SK-N-SH treated with all-trans-retinoic acid at 6 μM for 48 hours (cell line): ENCODE results near the gene FASN.

Experiments used
- ATAC-seq: fragments of 200-7000 bp; cut with Tn5 transposase; 3 replicates; pipeline ENCODE4 v1.9.1; 2020; ENCODE audit warnings: mild to moderate bottlenecking, moderate library complexity
- BACH2 ChIP-seq: fragments of 250-450 bp; sonication (Bioruptor Pico); IDR thresholded peaks from 2 replicates; pipeline ENCODE4 v1.9.0; 2021; ENCODE audit warnings: mild to moderate bottlenecking, borderline replicate concordance
- CREB5 ChIP-seq: fragments of 250-450 bp; sonication (Bioruptor Pico); IDR thresholded peaks from 2 replicates; pipeline ENCODE4 v1.5.1; 2020; ENCODE audit warnings: low read depth, mild to moderate bottlenecking, moderate library complexity
- CSDC2 ChIP-seq: fragments of 250-450 bp; sonication (Bioruptor Pico); IDR thresholded peaks from 2 replicates; pipeline ENCODE4 v1.5.0; 2020; ENCODE audit warnings: mild to moderate bottlenecking, moderate library complexity
- ESRRG ChIP-seq: fragments of 250-450 bp; sonication (Bioruptor Pico); IDR thresholded peaks from 2 replicates; pipeline ENCODE4 v1.6.1; 2021; ENCODE audit warnings: mild to moderate bottlenecking
- GLIS3 ChIP-seq: fragments of 250-450 bp; sonication (Bioruptor Pico); IDR thresholded peaks from 2 replicates; pipeline ENCODE4 v1.5.0; 2020; ENCODE audit warnings: mild to moderate bottlenecking, moderate library complexity
- ISL1 ChIP-seq: fragments of 250-450 bp; sonication (Bioruptor Pico); IDR thresholded peaks from 2 replicates; pipeline ENCODE4 v2.1.2; 2022; ENCODE audit warnings: mild to moderate bottlenecking, moderate library complexity
- OSR1 ChIP-seq: fragments of 250-450 bp; sonication (Bioruptor Pico); IDR thresholded peaks from 2 replicates; pipeline ENCODE4 v1.8.0; 2022; ENCODE audit warnings: moderate library complexity, mild to moderate bottlenecking, inconsistent platforms
- PPARA ChIP-seq: fragments of 250-450 bp; sonication (Bioruptor Pico); IDR thresholded peaks from 2 replicates; pipeline ENCODE4 v1.5.0; 2020; ENCODE audit warnings: mild to moderate bottlenecking, borderline replicate concordance
- RARB ChIP-seq: fragments of 250-450 bp; sonication (Bioruptor Pico); IDR thresholded peaks from 2 replicates; pipeline ENCODE4 v1.8.0; 2021; ENCODE audit warnings: mild to moderate bottlenecking, moderate library complexity
- SNAI2 ChIP-seq: fragments of 250-450 bp; sonication (Bioruptor Pico); IDR thresholded peaks from 2 replicates; pipeline ENCODE4 v1.5.0; 2020; ENCODE audit warnings: mild to moderate bottlenecking, moderate library complexity
- TCF4 ChIP-seq: fragments of 250-450 bp; sonication (Bioruptor Pico); IDR thresholded peaks from 2 replicates; pipeline ENCODE4 v1.8.0; 2021; ENCODE audit warnings: mild to moderate bottlenecking, moderate library complexity, borderline replicate concordance
- TOX ChIP-seq: fragments of 250-450 bp; sonication (Bioruptor Pico); IDR thresholded peaks from 2 replicates; pipeline ENCODE4 v1.8.0; 2021; ENCODE audit warnings: mild to moderate bottlenecking, moderate library complexity, borderline replicate concordance
- TSHZ2 ChIP-seq: fragments of 250-450 bp; sonication (Bioruptor Pico); IDR thresholded peaks from 2 replicates; pipeline ENCODE4 v1.5.0; 2020; ENCODE audit warnings: mild to moderate bottlenecking, moderate library complexity
- ZC3H10 ChIP-seq: fragments of 250-450 bp; sonication (Bioruptor Pico); IDR thresholded peaks from 2 replicates; pipeline ENCODE4 v1.5.1; 2021; ENCODE audit warnings: mild to moderate bottlenecking, moderate library complexity
- ZFP3 ChIP-seq: fragments of 250-450 bp; sonication (Bioruptor Pico); IDR thresholded peaks from 2 replicates; pipeline ENCODE4 v1.5.0; 2020; ENCODE audit warnings: mild to moderate bottlenecking, moderate library complexity
- ZFP30 ChIP-seq: fragments of 450-650 bp; formaldehyde crosslinking; IDR thresholded peaks from 2 replicates; pipeline ENCODE4 v1.5.0; 2022; ENCODE audit warnings: mild to moderate bottlenecking, moderate library complexity
- ZNF565 ChIP-seq: fragments of 450-650 bp; formaldehyde crosslinking; conservative IDR thresholded peaks from 2 replicates; pipeline ENCODE4 v1.5.0; 2020; ENCODE audit warnings: low read depth, mild to moderate bottlenecking, moderate library complexity
- ZNF70 ChIP-seq: fragments of 450-650 bp; formaldehyde crosslinking; IDR thresholded peaks from 2 replicates; pipeline ENCODE4 v1.5.0; 2020; ENCODE audit warnings: mild to moderate bottlenecking, moderate library complexity
- ZNF8 ChIP-seq: fragments of 450-650 bp; formaldehyde crosslinking; IDR thresholded peaks from 2 replicates; pipeline ENCODE4 v1.5.0; 2020; ENCODE audit warnings: mild to moderate bottlenecking, moderate library complexity
- TF ChIP-seq, protein P1 (sequence below): fragments of 250-450 bp; sonication (Bioruptor Pico); IDR thresholded peaks from 2 replicates; pipeline ENCODE4 v1.5.1; 2021; ENCODE audit warnings: mild to moderate bottlenecking, moderate library complexity
- TF ChIP-seq, protein P2 (sequence below): fragments of 250-450 bp; sonication (Bioruptor Pico); IDR thresholded peaks from 2 replicates; pipeline ENCODE4 v1.8.0; 2021; ENCODE audit warnings: low read depth, mild to moderate bottlenecking, moderate library complexity, borderline replicate concordance
- TF ChIP-seq, protein P3 (sequence below): fragments of 250-450 bp; sonication (Bioruptor Pico); IDR thresholded peaks from 2 replicates; pipeline ENCODE4 v1.8.0; 2020; ENCODE audit warnings: mild to moderate bottlenecking, moderate library complexity, borderline replicate concordance

FASN gene

DNA sequence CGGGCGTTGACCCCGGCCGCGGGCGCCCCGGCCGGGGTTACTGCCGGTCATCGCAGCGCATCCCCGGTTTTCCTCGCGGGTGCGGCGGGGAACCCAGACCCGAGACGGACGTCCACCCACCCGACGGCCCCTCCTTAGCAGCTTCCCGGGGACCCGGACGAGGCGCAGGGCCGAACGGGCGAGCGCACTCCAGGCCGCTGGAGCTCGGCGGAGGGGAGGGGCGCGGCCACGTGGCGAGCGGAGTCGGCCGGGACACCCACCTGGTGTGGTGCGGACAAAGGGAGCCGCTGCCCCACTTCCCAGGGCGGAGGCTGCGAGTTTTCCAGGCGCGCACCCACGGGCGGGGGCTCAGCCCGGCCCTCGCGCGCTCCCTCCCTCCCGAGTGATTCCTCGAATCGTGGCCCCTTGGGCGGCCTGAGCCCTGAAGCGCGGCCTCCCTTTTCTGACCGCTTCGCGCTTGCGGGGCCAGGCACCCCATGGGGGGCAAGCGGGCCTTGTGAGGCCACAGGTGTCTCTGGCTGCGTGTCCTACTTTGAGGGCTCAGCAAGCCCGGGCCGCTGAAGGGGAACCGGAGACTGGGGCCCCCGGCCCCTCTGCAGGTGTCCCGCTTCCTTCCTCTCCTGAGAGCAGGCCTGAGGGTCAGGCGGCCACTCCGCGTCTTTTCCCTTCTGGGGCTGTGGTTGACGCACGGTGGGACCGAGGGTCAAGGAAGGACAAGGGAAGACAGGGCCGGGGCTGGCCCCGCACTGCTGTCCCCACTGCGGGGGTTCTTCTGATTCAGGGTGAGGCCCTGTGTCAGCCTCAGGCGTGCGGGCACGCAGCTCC, 1.1 kb upstream of the FASN start:
- TF ChIP-seq CSDC2 (peak; percentile 60; the same call in 1 of the 2 replicates), ZFP30 (CRISPR knock-in tag) (no peak), PPARA (CRISPR knock-in tag) (no peak), CREB5 (CRISPR knock-in tag) (no peak), ZC3H10 (CRISPR knock-in tag) (no peak), SNAI2 (CRISPR knock-in tag) (no peak; the same call in 1 of the 2 replicates), ISL1 (CRISPR knock-in tag) (no peak), OSR1 (CRISPR knock-in tag) (no peak), ZFP3 (peak; percentile 34; the same call in 1 of the 2 replicates), ZNF8 (CRISPR knock-in tag) (no peak), RARB (CRISPR knock-in tag) (no peak), GLIS3 (0 out of 2 replicates have a peak, but pooled peaks have one; percentile 17), ESRRG (CRISPR knock-in tag) (no peak), BACH2 (CRISPR knock-in tag) (no peak), ZNF565 (CRISPR knock-in tag) (no peak), TSHZ2 (no peak), TCF4 (CRISPR knock-in tag) (no peak), ZNF70 (CRISPR knock-in tag) (no peak), TOX (CRISPR knock-in tag) (no peak)
- TF ChIP-seq, protein P1, sequence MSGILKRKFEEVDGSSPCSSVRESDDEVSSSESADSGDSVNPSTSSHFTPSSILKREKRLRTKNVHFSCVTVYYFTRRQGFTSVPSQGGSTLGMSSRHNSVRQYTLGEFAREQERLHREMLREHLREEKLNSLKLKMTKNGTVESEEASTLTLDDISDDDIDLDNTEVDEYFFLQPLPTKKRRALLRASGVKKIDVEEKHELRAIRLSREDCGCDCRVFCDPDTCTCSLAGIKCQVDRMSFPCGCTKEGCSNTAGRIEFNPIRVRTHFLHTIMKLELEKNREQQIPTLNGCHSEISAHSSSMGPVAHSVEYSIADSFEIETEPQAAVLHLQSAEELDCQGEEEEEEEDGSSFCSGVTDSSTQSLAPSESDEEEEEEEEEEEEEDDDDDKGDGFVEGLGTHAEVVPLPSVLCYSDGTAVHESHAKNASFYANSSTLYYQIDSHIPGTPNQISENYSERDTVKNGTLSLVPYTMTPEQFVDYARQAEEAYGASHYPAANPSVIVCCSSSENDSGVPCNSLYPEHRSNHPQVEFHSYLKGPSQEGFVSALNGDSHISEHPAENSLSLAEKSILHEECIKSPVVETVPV, result no peak
- TF ChIP-seq, protein P2, sequence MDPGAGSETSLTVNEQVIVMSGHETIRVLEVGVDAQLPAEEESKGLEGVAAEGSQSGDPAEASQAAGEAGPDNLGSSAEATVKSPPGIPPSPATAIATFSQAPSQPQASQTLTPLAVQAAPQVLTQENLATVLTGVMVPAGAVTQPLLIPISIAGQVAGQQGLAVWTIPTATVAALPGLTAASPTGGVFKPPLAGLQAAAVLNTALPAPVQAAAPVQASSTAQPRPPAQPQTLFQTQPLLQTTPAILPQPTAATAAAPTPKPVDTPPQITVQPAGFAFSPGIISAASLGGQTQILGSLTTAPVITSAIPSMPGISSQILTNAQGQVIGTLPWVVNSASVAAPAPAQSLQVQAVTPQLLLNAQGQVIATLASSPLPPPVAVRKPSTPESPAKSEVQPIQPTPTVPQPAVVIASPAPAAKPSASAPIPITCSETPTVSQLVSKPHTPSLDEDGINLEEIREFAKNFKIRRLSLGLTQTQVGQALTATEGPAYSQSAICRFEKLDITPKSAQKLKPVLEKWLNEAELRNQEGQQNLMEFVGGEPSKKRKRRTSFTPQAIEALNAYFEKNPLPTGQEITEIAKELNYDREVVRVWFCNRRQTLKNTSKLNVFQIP (CRISPR knock-in tag), result peak; percentile 50; the same call in 1 of the 2 replicates
- TF ChIP-seq, protein P3, sequence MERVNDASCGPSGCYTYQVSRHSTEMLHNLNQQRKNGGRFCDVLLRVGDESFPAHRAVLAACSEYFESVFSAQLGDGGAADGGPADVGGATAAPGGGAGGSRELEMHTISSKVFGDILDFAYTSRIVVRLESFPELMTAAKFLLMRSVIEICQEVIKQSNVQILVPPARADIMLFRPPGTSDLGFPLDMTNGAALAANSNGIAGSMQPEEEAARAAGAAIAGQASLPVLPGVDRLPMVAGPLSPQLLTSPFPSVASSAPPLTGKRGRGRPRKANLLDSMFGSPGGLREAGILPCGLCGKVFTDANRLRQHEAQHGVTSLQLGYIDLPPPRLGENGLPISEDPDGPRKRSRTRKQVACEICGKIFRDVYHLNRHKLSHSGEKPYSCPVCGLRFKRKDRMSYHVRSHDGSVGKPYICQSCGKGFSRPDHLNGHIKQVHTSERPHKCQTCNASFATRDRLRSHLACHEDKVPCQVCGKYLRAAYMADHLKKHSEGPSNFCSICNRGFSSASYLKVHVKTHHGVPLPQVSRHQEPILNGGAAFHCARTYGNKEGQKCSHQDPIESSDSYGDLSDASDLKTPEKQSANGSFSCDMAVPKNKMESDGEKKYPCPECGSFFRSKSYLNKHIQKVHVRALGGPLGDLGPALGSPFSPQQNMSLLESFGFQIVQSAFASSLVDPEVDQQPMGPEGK (CRISPR knock-in tag), result no peak
- ATAC-seq, result peak; percentile 19

GRCh38 chr17:82097919-82098168, 192 bp downstream of the FASN start:
- TF ChIP-seq, protein P1, result no peak
- TF ChIP-seq ZNF8 (CRISPR knock-in tag) (no peak), ISL1 (CRISPR knock-in tag) (no peak), ZFP30 (CRISPR knock-in tag) (no peak)
- TF ChIP-seq, protein P2 (CRISPR knock-in tag), result no peak
- TF ChIP-seq, protein P3 (CRISPR knock-in tag), result no peak
- no peak for ATAC-seq
